ENCODE results near the gene MACROD2. TPM values are rescaled to one million over a fixed set of nuclear protein-coding genes. Genes with fewer than 3 reads are reported as not detected.

The MACROD2 gene
- total RNA-seq, 1 experiment from 2014 or later: 3.7 TPM

DNA sequence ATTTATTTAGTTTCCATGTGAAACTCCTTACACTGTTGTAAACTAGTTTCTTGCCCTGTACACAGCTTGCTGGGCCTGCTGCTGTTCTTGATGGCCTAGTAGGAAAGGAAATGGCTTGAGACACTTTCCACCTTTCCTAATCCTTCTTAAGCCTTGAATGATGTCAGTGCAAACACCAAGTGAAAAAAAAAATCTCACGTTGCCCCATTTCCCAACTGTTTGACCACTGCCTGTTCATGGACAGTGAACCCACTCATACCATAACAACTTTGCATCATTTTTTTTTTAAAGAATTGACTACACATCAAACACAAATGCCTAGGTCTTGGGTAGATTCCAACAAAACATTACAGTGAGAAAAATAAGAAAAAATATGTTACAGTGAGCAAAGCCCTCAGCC is 995.7 kb downstream of the MACROD2 start (continued):
- TF ChIP-seq, protein P1, sequence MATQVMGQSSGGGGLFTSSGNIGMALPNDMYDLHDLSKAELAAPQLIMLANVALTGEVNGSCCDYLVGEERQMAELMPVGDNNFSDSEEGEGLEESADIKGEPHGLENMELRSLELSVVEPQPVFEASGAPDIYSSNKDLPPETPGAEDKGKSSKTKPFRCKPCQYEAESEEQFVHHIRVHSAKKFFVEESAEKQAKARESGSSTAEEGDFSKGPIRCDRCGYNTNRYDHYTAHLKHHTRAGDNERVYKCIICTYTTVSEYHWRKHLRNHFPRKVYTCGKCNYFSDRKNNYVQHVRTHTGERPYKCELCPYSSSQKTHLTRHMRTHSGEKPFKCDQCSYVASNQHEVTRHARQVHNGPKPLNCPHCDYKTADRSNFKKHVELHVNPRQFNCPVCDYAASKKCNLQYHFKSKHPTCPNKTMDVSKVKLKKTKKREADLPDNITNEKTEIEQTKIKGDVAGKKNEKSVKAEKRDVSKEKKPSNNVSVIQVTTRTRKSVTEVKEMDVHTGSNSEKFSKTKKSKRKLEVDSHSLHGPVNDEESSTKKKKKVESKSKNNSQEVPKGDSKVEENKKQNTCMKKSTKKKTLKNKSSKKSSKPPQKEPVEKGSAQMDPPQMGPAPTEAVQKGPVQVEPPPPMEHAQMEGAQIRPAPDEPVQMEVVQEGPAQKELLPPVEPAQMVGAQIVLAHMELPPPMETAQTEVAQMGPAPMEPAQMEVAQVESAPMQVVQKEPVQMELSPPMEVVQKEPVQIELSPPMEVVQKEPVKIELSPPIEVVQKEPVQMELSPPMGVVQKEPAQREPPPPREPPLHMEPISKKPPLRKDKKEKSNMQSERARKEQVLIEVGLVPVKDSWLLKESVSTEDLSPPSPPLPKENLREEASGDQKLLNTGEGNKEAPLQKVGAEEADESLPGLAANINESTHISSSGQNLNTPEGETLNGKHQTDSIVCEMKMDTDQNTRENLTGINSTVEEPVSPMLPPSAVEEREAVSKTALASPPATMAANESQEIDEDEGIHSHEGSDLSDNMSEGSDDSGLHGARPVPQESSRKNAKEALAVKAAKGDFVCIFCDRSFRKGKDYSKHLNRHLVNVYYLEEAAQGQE (IDR thresholded peaks at IDR 0.05; ENCODE audit: low read depth): no peak
- TF ChIP-seq RAD21 (IDR thresholded peaks at IDR 0.05; ENCODE audit: low read depth): no peak
- TF ChIP-seq POLR2AphosphoS5 (IDR thresholded peaks at IDR 0.05; ENCODE audit: low read depth, low read length): no peak

DNA sequence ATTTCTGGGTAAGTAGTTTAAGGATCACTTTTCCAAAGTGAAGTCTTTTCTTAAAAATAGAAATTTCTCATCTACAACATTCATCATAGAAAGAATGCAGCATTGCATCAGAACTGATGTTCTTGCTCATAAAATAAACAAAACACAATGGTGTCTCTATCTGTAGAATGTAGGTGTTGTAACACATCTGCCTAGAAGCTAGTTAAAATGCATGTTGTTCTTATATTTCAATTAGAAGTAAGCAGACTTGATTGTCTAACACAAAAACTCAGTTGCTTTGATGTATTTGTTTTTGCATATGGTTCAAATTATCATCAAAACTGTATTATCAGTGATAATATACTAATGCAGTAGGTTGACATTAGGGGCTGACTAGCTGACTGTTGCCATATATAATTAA is 996.8 kb downstream of the MACROD2 start:
- no TSS peak for BruUV-seq (replicated peaks)
- no peaks in the 10 kb centered on the region for H3K36me3 ChIP-seq (ENCODE audit: control insufficient read depth in 1 of 2, insufficient read depth in 2 of 2, low read length in 2 of 2)
- ChIA-PET RAD21 (ENCODE audit: low non-redundant PET in 1 of 2, low total read pairs in 2 of 2, uncharacterized antibody in 2 of 2, unreplicated experiment in 2 of 2) (no interaction called here), POLR2A (no interaction called here), CTCF (no interaction called here)
- no peak overlapping the region for H3K27ac ChIP-seq (ENCODE audit: low read depth, low read length)
- ATAC-seq (no peak), DNase-seq (ENCODE audit: low read depth, low spot score) (no peak)
- intact Hi-C loops (cut with micrococcal nuclease): no loop called here
- no peaks in the 10 kb centered on the region for H4K20me1 ChIP-seq (ENCODE audit: insufficient read depth)
- no peak overlapping the region for H3K9ac ChIP-seq (ENCODE audit: low read length)
- no peak overlapping the region for H3K4me2 ChIP-seq (ENCODE audit: low read length)
- H3K4me3 ChIP-seq (replicated peaks in 1 of 2; ENCODE audit: low read depth in 1 of 2, low read length in 2 of 2): no peak overlapping the region
- no peaks in the 10 kb centered on the region for H3K27me3 ChIP-seq (ENCODE audit: insufficient read depth, low read length)
- H2AFZ ChIP-seq (ENCODE audit: low read depth, low read length, poor library complexity, severe bottlenecking): no peak overlapping the region
- H3K4me1 ChIP-seq (ENCODE audit: control insufficient read depth in 1 of 2, insufficient read depth in 2 of 2, low read length in 2 of 2): peaks cover 0 to 4% of the 10 kb centered on the region in 2 experiments; a peak in 1 of 4 replicates
- H3K9me2 ChIP-seq (ENCODE audit: insufficient read depth): no peaks in the 10 kb centered on the region
- no peaks in the 10 kb centered on the region for H3K79me2 ChIP-seq (ENCODE audit: insufficient read depth, low read length)
- no peaks in the 10 kb centered on the region for H3K9me3 ChIP-seq (ENCODE audit: control insufficient read depth in 1 of 2, insufficient read depth in 1 of 2, low read depth in 1 of 2, low read length in 2 of 2)
- TF ChIP-seq JUND (IDR thresholded peaks at IDR 0.05) (no peak), SRF (IDR thresholded peaks at IDR 0.05; ENCODE audit: low read depth) (no peak), YY1 (IDR thresholded peaks at IDR 0.05; ENCODE audit: extremely low read depth, insufficient replicate concordance, low read depth, low read length) (no peak), CTCF (IDR thresholded peaks at IDR 0.05 in 2 of 3, conservative IDR thresholded peaks at IDR 0.05 in 1 of 3; ENCODE audit: borderline replicate concordance in 1 of 3, insufficient read depth in 1 of 3, low read depth in 2 of 3, low read length in 2 of 3) (no peak), RAD21 (IDR thresholded peaks at IDR 0.05; ENCODE audit: low read depth) (no peak), ELF1 (IDR thresholded peaks at IDR 0.05; ENCODE audit: borderline replicate concordance, low read depth) (no peak), POLR2AphosphoS5 (IDR thresholded peaks at IDR 0.05; ENCODE audit: low read depth, low read length) (no peak), EZH2phosphoT487 (IDR thresholded peaks at IDR 0.05; ENCODE audit: borderline replicate concordance) (no peak), EZH2 (IDR thresholded peaks at IDR 0.05) (no peak), FOSL1 (IDR thresholded peaks at IDR 0.05; ENCODE audit: low read depth) (no peak), CEBPB (IDR thresholded peaks at IDR 0.05; ENCODE audit: low read depth) (no peak), SIN3A (IDR thresholded peaks at IDR 0.05; ENCODE audit: low read depth) (no peak), ZBTB33 (IDR thresholded peaks at IDR 0.05; ENCODE audit: extremely low read depth, insufficient replicate concordance, low read length) (no peak), SP1 (IDR thresholded peaks at IDR 0.05; ENCODE audit: low read depth) (no peak), ZFX (IDR thresholded peaks at IDR 0.05) (no peak), TCF7L2 (IDR thresholded peaks at IDR 0.05; ENCODE audit: borderline replicate concordance, extremely low read depth, insufficient read depth, insufficient read length) (no peak), ATF3 (IDR thresholded peaks at IDR 0.05) (no peak), POLR2A (IDR thresholded peaks at IDR 0.05; ENCODE audit: borderline replicate concordance, extremely low read depth, insufficient read depth, insufficient read length) (no peak), EGR1 (IDR thresholded peaks at IDR 0.05; ENCODE audit: low read depth) (no peak)

All from HCT116 (cell line).